Neuronal stem cell (in vitro differentiated cells): ENCODE measurements around the gene ACTBL2.

ENCODE experiments used
- DNase-seq: peaks from one replicate; pipeline ENCODE4 v3.0.0-alpha.2; 2013; ENCODE audit warnings: low spot score
- H2AFZ ChIP-seq: one replicate; pipeline ENCODE4 v1.6.1; 2013; ENCODE audit warnings: mild to moderate bottlenecking, low read length, inconsistent platforms
- H2AK5ac ChIP-seq: 2 replicates; pipeline ENCODE4 v1.6.1; 2013; ENCODE audit warnings: low read depth, mild to moderate bottlenecking, inconsistent platforms, low read length, moderate library complexity, mixed read lengths
- H2BK120ac ChIP-seq: 2 replicates; pipeline ENCODE4 v1.6.1; 2013; ENCODE audit warnings: low read depth, mild to moderate bottlenecking, inconsistent platforms, low read length, moderate library complexity, mixed read lengths
- H2BK12ac ChIP-seq: one replicate; pipeline ENCODE4 v1.6.1; 2013; ENCODE audit warnings: low read length, inconsistent platforms
- H2BK15ac ChIP-seq: 2 replicates; pipeline ENCODE4 v1.6.1; 2013; ENCODE audit warnings: mild to moderate bottlenecking, low read length, inconsistent platforms, mixed read lengths
- H2BK5ac ChIP-seq: one replicate; pipeline ENCODE4 v1.6.1; 2013; ENCODE audit warnings: inconsistent platforms, mild to moderate bottlenecking, low read length, moderate library complexity
- H3K14ac ChIP-seq: one replicate; pipeline ENCODE4 v1.6.1; 2013; ENCODE audit warnings: low read length, inconsistent platforms
- H3K18ac ChIP-seq: 2 replicates; pipeline ENCODE4 v1.6.1; 2013; ENCODE audit warnings: low read length, inconsistent platforms
- H3K23ac ChIP-seq: 2 replicates; pipeline ENCODE4 v1.6.1; 2013; ENCODE audit warnings: low read depth, mild to moderate bottlenecking, mixed read lengths, low read length, inconsistent platforms; ENCODE audit not compliant: poor library complexity
- H3K27ac ChIP-seq: replicated peaks from 3 replicates; pipeline ENCODE4 v1.5.1; 2013; ENCODE audit warnings: low read length, inconsistent platforms
- H3K27me3 ChIP-seq, 3 experiments: 2 replicates each; pipeline ENCODE4 v1.6.1; 2013; ENCODE audit warnings: low read length in 3 of 3, mild to moderate bottlenecking in 2 of 3, inconsistent platforms in 1 of 3, low read depth in 1 of 3, mixed read lengths in 1 of 3, moderate library complexity in 1 of 3; ENCODE audit not compliant: control insufficient read depth in 3 of 3, insufficient read depth in 3 of 3
- H3K36me3 ChIP-seq, 2 donors: replicated peaks in 1 of 2; 2 replicates each; pipeline ENCODE4 v1.6.1; 2013; ENCODE audit warnings: low read length in 2 of 2; ENCODE audit not compliant: control insufficient read depth in 2 of 2, insufficient read depth in 2 of 2
- H3K4ac ChIP-seq: 2 replicates; pipeline ENCODE4 v1.6.1; 2013; ENCODE audit warnings: inconsistent platforms, mild to moderate bottlenecking, low read length, moderate library complexity
- H3K4me1 ChIP-seq, 2 donors: 1 replicate in 1 of 2; 2 replicates in 1 of 2; pipeline ENCODE4 v1.6.1; 2013; ENCODE audit warnings: low read length in 2 of 2, low read depth in 1 of 2; ENCODE audit not compliant: control insufficient read depth in 2 of 2, insufficient read depth in 1 of 2
- H3K4me2 ChIP-seq: one replicate; pipeline ENCODE4 v1.6.1; 2013; ENCODE audit warnings: mild to moderate bottlenecking, low read length, inconsistent platforms; ENCODE audit not compliant: insufficient read depth, poor library complexity, severe bottlenecking
- H3K4me3 ChIP-seq, 2 donors: 2 replicates each; pipeline ENCODE4 v1.5.1; 2013; ENCODE audit warnings: low read length in 2 of 2, mild to moderate bottlenecking in 2 of 2, inconsistent platforms in 1 of 2, moderate library complexity in 1 of 2
- H3K79me1 ChIP-seq: one replicate; pipeline ENCODE4 v1.6.1; 2013; ENCODE audit warnings: low read depth, mild to moderate bottlenecking, inconsistent platforms, low read length, moderate library complexity
- H3K9ac ChIP-seq: one replicate; pipeline ENCODE4 v1.6.1; 2013; ENCODE audit warnings: mild to moderate bottlenecking, low read depth, low read length, inconsistent platforms; ENCODE audit not compliant: poor library complexity
- H3K9me3 ChIP-seq, 2 donors: replicated peaks in 1 of 2; 2 replicates each; pipeline versions ENCODE3 to v1.6.1; 2013; ENCODE audit warnings: low read length in 2 of 2, mild to moderate bottlenecking in 2 of 2, inconsistent platforms in 1 of 2, low read depth in 1 of 2, mixed read lengths in 1 of 2, moderate library complexity in 1 of 2; ENCODE audit not compliant: control insufficient read depth in 2 of 2, insufficient read depth in 1 of 2
- H4K8ac ChIP-seq: one replicate; pipeline ENCODE4 v1.6.1; 2013; ENCODE audit warnings: low read depth, mild to moderate bottlenecking, inconsistent platforms, low read length, moderate library complexity
- H4K91ac ChIP-seq: one replicate; pipeline ENCODE4 v1.6.1; 2013; ENCODE audit warnings: low read length, low read depth, mild to moderate bottlenecking, inconsistent platforms; ENCODE audit not compliant: poor library complexity
- WGBS, 2 donors: extraction: QIAGEN DNeasy Blood & Tissue Kit; methylation state at CpG; one replicate each; pipeline ENCODE4 v1.1.7; 2013; ENCODE audit warnings: missing lambda C conversion rate in 2 of 2, mixed read lengths in 1 of 2; ENCODE audit not compliant: insufficient read length in 2 of 2, insufficient replicate concordance in 1 of 2; ENCODE audit errors: extremely low coverage in 2 of 2; 5-methylcytosine and 5-hydroxymethylcytosine counted together

The ACTBL2 gene

DNA sequence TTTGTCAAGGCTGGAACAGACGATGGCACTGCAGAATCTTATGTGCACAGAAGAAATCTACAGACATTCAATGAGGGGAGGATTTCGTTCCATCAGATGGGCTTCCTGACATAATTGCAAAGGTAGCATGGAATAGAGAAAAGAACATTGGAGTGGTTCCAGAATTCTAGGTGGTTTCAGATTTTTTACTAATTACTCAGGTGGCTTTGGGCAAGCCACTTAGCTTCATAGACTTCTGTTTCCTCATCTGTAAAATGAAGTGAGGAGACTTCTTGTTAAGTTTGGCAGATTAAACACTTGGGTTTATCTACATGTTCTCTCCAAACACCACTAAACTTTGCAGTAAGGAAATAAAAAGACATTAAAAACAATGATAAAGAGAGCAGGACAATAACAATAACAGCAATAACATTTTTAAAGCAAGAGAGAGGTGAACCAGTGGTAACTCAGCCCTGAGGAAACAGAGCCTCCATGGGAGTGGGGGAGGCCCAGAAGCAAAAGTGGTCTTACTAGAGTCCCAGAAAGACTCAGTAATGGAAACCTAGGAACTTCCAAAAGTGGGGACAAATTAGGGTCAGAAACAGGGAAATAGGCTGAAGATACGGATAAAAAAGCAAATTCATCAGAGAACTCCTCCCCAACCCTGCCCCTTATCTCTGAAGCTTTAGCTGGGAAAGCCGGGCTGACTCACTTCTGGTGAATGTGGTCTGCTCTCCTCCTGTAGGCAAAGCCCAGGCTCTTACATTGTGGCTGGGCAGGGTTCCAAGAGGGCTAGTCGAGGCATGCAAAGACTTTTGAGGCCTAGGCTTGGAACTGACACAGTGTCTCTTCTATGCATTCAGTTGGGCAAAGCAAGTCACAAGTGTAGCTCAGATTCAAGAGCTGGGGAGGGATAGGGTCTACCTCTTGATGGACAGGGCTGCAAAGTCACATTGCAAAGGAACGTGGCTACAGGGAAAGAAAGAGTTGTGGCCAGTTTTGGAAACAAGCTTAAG lies 11.8 kb upstream of the ACTBL2 start:
- Histone ChIP-seq H3K18ac (peak overlapping the region; percentile 20), H4K91ac (no peak overlapping the region), H2BK15ac (no peak overlapping the region), H3K27me3 (no peaks in the 10 kb centered on the region), H3K4me2 (no peak overlapping the region), H4K8ac (no peak overlapping the region), H3K4me3 (no peak overlapping the region), H2AFZ (no peak overlapping the region), H3K4ac (no peak overlapping the region), H3K14ac (no peak overlapping the region), H2BK5ac (no peak overlapping the region), H3K23ac (no peak overlapping the region), H3K4me1 (peaks cover 2 to 5% of the 10 kb centered on the region in 2 donors), H3K9ac (no peak overlapping the region), H3K36me3 (no peaks in the 10 kb centered on the region), H3K9me3 (no peaks in the 10 kb centered on the region), H2AK5ac (no peak overlapping the region), H3K27ac (no peak overlapping the region), H2BK120ac (no peak overlapping the region), H2BK12ac (no peak overlapping the region), H3K79me1 (no peaks in the 10 kb centered on the region)
- WGBS, 2 donors, result no CpG with 5 or more reads among the region's 6 CpGs
- DNase-seq, result no peak

DNA sequence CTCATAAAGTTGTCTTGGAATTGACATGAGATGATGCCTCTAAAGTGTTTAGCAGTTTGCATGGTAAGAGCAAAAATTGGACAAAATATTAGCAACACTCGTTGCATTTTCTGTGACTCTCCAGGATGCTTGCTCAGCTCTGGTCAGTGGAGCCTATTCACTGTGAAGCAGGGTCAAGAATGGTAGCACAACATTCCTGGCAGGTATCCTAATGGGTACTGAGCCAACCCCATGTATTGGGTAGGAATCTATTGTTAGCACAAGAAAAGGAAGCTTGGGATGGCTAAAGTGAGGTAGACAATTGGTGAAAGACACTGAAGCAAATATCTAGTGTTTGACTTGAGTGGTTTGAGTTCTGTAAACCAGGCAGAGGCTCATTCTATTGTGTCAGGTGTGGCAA lies 10.4 kb upstream of the ACTBL2 start:
- Histone ChIP-seq H3K18ac (no peak overlapping the region), H3K4me2 (no peak overlapping the region), H2BK15ac (no peak overlapping the region), H2BK12ac (no peak overlapping the region), H3K9ac (no peak overlapping the region), H2BK120ac (no peak overlapping the region), H2AK5ac (no peak overlapping the region), H3K14ac (no peak overlapping the region), H3K9me3 (no peaks in the 10 kb centered on the region), H3K4me3 (no peak overlapping the region), H4K8ac (no peak overlapping the region), H3K4me1 (peaks cover 5 to 7% of the 10 kb centered on the region in 2 donors), H3K27ac (no peak overlapping the region), H3K23ac (no peak overlapping the region), H2AFZ (no peak overlapping the region), H3K79me1 (no peaks in the 10 kb centered on the region), H3K27me3 (no peaks in the 10 kb centered on the region), H3K36me3 (no peaks in the 10 kb centered on the region), H4K91ac (no peak overlapping the region), H3K4ac (no peak overlapping the region), H2BK5ac (no peak overlapping the region)
- WGBS, 2 donors, result no CpG with 5 or more reads among the region's 1 CpG
- DNase-seq, result no peak

GRCh38 chr5:57492632-57493031 lies 10.0 kb upstream of the ACTBL2 start:
- H4K8ac ChIP-seq, result no peak overlapping the region
- no CpG with 5 or more reads among the region's 3 CpGs for WGBS, 2 donors
- H2BK120ac ChIP-seq, result no peak overlapping the region
- no peak overlapping the region for H3K18ac ChIP-seq
- H3K36me3 ChIP-seq, result no peaks in the 10 kb centered on the region
- H3K9ac ChIP-seq, result no peak overlapping the region
- H2BK12ac ChIP-seq, result no peak overlapping the region
- H3K4ac ChIP-seq, result no peak overlapping the region
- no peaks in the 10 kb centered on the region for H3K27me3 ChIP-seq
- no peaks in the 10 kb centered on the region for H3K79me1 ChIP-seq
- H3K23ac ChIP-seq, result no peak overlapping the region
- H2BK15ac ChIP-seq, result no peak overlapping the region
- H3K4me2 ChIP-seq, result no peak overlapping the region
- no peak overlapping the region for H4K91ac ChIP-seq
- no peaks in the 10 kb centered on the region for H3K9me3 ChIP-seq
- no peak overlapping the region for H2AFZ ChIP-seq
- no peak overlapping the region for H2BK5ac ChIP-seq
- H2AK5ac ChIP-seq, result no peak overlapping the region
- no peak overlapping the region for H3K27ac ChIP-seq
- H3K4me3 ChIP-seq, result no peak overlapping the region
- H3K14ac ChIP-seq, result no peak overlapping the region
- H3K4me1 ChIP-seq, result peaks cover 5 to 7% of the 10 kb centered on the region in 2 donors
- DNase-seq, result no peak

- Histone ChIP-seq H4K91ac (no peak overlapping the region), H4K8ac (no peak overlapping the region), H2BK15ac (no peak overlapping the region), H2BK120ac (no peak overlapping the region), H3K79me1 (no peaks in the 10 kb centered on the region), H3K4me3 (no peak overlapping the region), H3K27me3 (no peaks in the 10 kb centered on the region), H3K36me3 (no peaks in the 10 kb centered on the region), H2AK5ac (no peak overlapping the region), H3K4me2 (no peak overlapping the region), H3K14ac (no peak overlapping the region), H3K23ac (no peak overlapping the region), H3K9me3 (no peaks in the 10 kb centered on the region), H3K18ac (no peak overlapping the region), H3K27ac (no peak overlapping the region), H2BK5ac (no peak overlapping the region), H2AFZ (no peak overlapping the region), H3K9ac (no peak overlapping the region), H3K4ac (no peak overlapping the region), H3K4me1 (peaks cover 5 to 7% of the 10 kb centered on the region in 2 donors), H2BK12ac (no peak overlapping the region)
- no CpG with 5 or more reads among the region's 5 CpGs for WGBS, 2 donors
- DNase-seq, result no peak
These were observed 8.9 kb upstream of the ACTBL2 start for GRCh38 chr5:57491369-57491965.
